HEK293T (cell line): ENCODE data around the gene NWD2.

Source experiments
- CTCF ChIA-PET: fragments of 350-600 bp; formaldehyde crosslinking; extraction: SDS; loops from one replicate; lab custom pipeline; 2021; ENCODE audit warnings: antibody characterized with exemption, inconsistent platforms; lab: Yijun Ruan, JAX
- POLR2A ChIA-PET: fragments of 350-600 bp; formaldehyde crosslinking; extraction: SDS; loops from one replicate; lab custom pipeline; 2020; ENCODE audit warnings: antibody characterized with exemption, inconsistent platforms; lab: Yijun Ruan, JAX
- DNase-seq: peaks from one replicate; pipeline ENCODE4 v3.0.0; 2012; ENCODE audit warnings: mixed read lengths; ENCODE audit errors: extremely low spot score
- ARNT ChIP-seq: fragments of 450-650 bp; IDR thresholded peaks from 2 replicates; pipeline ENCODE4 v1.6.1; 2017; ENCODE audit warnings: mild to moderate bottlenecking
- BHLHE40 ChIP-seq: fragments of 450-650 bp; IDR thresholded peaks from 2 replicates; pipeline ENCODE4 v1.6.1; 2016; ENCODE audit warnings: mild to moderate bottlenecking, moderate library complexity, borderline replicate concordance
- CTBP1 ChIP-seq: fragments of 450-650 bp; IDR thresholded peaks from 2 replicates; pipeline ENCODE4 v1.6.1; 2016; ENCODE audit warnings: borderline replicate concordance
- ELF4 ChIP-seq: fragments of 450-650 bp; IDR thresholded peaks from 2 replicates; pipeline ENCODE4 v1.6.1; 2017; ENCODE audit warnings: antibody characterized with exemption
- FOXA1 ChIP-seq: fragments of 450-650 bp; IDR thresholded peaks from 2 replicates; pipeline ENCODE4 v1.6.1; 2016; ENCODE audit warnings: mild to moderate bottlenecking
- FOXK2 ChIP-seq: fragments of 450-650 bp; IDR thresholded peaks from 2 replicates; pipeline ENCODE4 v1.6.1; 2016; ENCODE audit warnings: mild to moderate bottlenecking
- FOXM1 ChIP-seq: fragments of 450-650 bp; IDR thresholded peaks from 2 replicates; pipeline ENCODE4 v1.6.1; 2017; ENCODE audit warnings: mild to moderate bottlenecking, borderline replicate concordance
- HDGF ChIP-seq: fragments of 450-650 bp; IDR thresholded peaks from 2 replicates; pipeline ENCODE4 v1.6.1; 2017; ENCODE audit warnings: antibody characterized with exemption, borderline replicate concordance
- L3MBTL2 ChIP-seq: fragments of 450-650 bp; conservative IDR thresholded peaks from 2 replicates; pipeline ENCODE4 v1.6.1; 2016; ENCODE audit warnings: mild to moderate bottlenecking
- LEF1 ChIP-seq: fragments of 450-650 bp; IDR thresholded peaks from 2 replicates; pipeline ENCODE4 v1.6.1; 2017; ENCODE audit warnings: mild to moderate bottlenecking, borderline replicate concordance
- NFRKB ChIP-seq: fragments of 450-650 bp; IDR thresholded peaks from 2 replicates; pipeline ENCODE4 v1.6.1; 2016; ENCODE audit warnings: mild to moderate bottlenecking, moderate library complexity
- PKNOX1 ChIP-seq: fragments of 450-650 bp; IDR thresholded peaks from 2 replicates; pipeline ENCODE4 v1.6.1; 2016
- SP1 ChIP-seq: fragments of 450-650 bp; IDR thresholded peaks from 2 replicates; pipeline ENCODE4 v1.6.1; 2017
- SUZ12 ChIP-seq: fragments of 450-650 bp; IDR thresholded peaks from 2 replicates; pipeline ENCODE4 v1.6.1; 2016; ENCODE audit warnings: mild to moderate bottlenecking
- TARDBP ChIP-seq: fragments of 450-650 bp; IDR thresholded peaks from 2 replicates; pipeline ENCODE4 v1.6.1; 2016
- ZNF384 ChIP-seq: fragments of 450-650 bp; IDR thresholded peaks from 2 replicates; pipeline ENCODE4 v1.6.1; 2016

Gene NWD2

GRCh38 chr4:37220685-37221084, 23.9 kb upstream of the NWD2 start:
- TF ChIP-seq NFRKB: no peak
- TF ChIP-seq BHLHE40: no peak
- no peak for TF ChIP-seq CTBP1
- no peak for TF ChIP-seq ELF4
- no peak for TF ChIP-seq L3MBTL2
- ChIA-PET CTCF (interaction anchor here (1.1 kb wide), 1 partner anchor 23 kb away, joined by 4 read pairs; no protein-coding TSS in a partner anchor), POLR2A (no interaction called here)
- DNase-seq: no peak

- POLR2A ChIA-PET: no interaction called here
- no peak for TF ChIP-seq BHLHE40
- TF ChIP-seq L3MBTL2: no peak
- TF ChIP-seq TARDBP: no peak
- no peak for TF ChIP-seq SP1
- CTCF ChIA-PET: no interaction called here
- DNase-seq: no peak
These were observed 20.8 kb upstream of the NWD2 start for GRCh38 chr4:37223732-37224131.

DNA sequence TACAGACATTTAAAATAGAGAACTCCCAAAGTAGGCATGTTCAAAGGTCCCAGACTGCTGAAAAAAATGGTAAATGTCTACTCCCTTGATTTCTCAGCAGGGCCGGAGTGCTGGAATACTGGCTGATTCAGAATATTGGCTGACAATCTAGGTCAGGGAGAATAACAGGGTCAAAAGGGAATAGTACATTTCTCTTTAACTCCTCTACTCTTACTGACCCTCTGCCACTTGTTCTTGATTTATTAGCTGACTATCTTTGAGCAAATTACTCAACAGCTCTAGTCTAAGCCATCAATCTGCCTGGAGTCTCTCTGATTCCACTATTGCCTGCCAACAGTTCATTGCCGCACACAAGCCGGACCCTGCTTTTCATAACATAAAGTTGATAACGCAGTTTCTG, 19.7 kb upstream of the NWD2 start:
- no peak for DNase-seq
- ChIA-PET CTCF (interaction anchor here (0.6 kb wide), 1 partner anchor 907 kb away, joined by 3 read pairs; no protein-coding TSS in a partner anchor), POLR2A (no interaction called here)
- no peak for TF ChIP-seq CTBP1
- TF ChIP-seq SP1: no peak
- TF ChIP-seq LEF1: no peak
- TF ChIP-seq BHLHE40: no peak
- no peak for TF ChIP-seq FOXM1
- no peak for TF ChIP-seq ARNT
- no peak for TF ChIP-seq L3MBTL2
- TF ChIP-seq SUZ12: no peak
- TF ChIP-seq FOXK2: no peak
- TF ChIP-seq ELF4: no peak
- TF ChIP-seq TARDBP: no peak

- TF ChIP-seq ZNF384 (no peak), ELF4 (no peak), FOXM1 (no peak)
- DNase-seq: no peak
- POLR2A ChIA-PET: no interaction called here
- CTCF ChIA-PET: no interaction called here
These were observed 18.8 kb upstream of the NWD2 start for GRCh38 chr4:37225778-37226177.

- CTCF ChIA-PET: no interaction called here
- DNase-seq: no peak
- POLR2A ChIA-PET: no interaction called here
- no peak for TF ChIP-seq TARDBP
- no peak for TF ChIP-seq SP1
- no peak for TF ChIP-seq ZNF384
- TF ChIP-seq ARNT: no peak
- no peak for TF ChIP-seq L3MBTL2
- no peak for TF ChIP-seq PKNOX1
- TF ChIP-seq HDGF: no peak
- TF ChIP-seq FOXA1: no peak
- no peak for TF ChIP-seq SUZ12
These were observed 12.2 kb upstream of the NWD2 start for GRCh38 chr4:37232315-37232714.

DNA sequence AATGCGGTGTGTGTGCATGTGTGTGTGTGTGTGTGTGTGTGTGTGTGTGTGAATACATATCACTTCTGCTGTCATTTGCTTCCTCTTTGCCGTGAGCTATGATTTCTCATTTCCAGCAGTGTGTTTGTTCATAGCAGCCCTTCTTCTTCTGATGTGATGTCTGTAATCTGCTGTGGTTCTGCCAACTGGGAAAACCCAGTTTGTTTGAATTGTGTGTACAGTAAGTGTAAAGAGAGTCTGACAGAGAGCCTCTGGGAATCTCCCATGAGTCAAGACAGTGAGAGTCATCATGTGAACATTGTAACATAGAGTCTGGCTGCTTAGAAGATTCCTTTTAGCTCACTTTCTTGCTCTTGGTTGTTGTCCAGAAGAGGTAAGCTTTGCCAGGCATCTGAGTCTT, 8.4 kb upstream of the NWD2 start:
- TF ChIP-seq FOXK2: no peak

DNA sequence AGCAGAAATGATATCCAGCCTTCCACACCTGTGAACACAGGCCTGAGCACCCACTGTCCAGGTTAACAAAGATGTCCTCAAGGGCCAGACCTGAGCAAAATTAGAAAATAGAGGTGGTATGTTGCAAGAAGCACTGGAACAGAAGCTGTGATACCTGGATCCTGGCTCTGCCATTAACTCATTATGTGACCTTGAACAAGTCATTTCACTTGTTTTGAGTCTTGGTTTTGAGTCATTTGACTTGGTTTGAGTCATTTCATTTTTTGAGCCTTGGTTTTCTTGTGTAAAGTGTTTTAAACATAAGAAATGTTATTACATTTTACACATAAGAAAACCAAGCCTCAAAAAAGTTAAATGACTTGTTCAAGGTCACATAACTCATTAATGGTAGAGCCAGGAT, 2.9 kb upstream of the NWD2 start:
- TF ChIP-seq SUZ12 (no peak), NFRKB (no peak), ELF4 (no peak), CTBP1 (no peak), ARNT (no peak), BHLHE40 (no peak), ZNF384 (no peak), SP1 (no peak), FOXK2 (no peak), HDGF (no peak), LEF1 (no peak), FOXM1 (no peak), L3MBTL2 (no peak), FOXA1 (no peak), TARDBP (no peak), PKNOX1 (no peak)
- DNase-seq: no peak
- POLR2A ChIA-PET: no interaction called here
- CTCF ChIA-PET: interaction anchor here (0.6 kb wide), 1 partner anchor 998 kb away, joined by 3 read pairs; no protein-coding TSS in a partner anchor

More for the DNA sequence above, 8.4 kb upstream of the NWD2 start:
- no peak for DNase-seq
- CTCF ChIA-PET: no interaction called here
- POLR2A ChIA-PET: no interaction called here

GRCh38 chr4:37243051-37243450, 1.5 kb upstream of the NWD2 start:
- POLR2A ChIA-PET: no interaction called here
- DNase-seq: peak; percentile 5
- TF ChIP-seq FOXM1 (no peak), ZNF384 (no peak), ELF4 (no peak), BHLHE40 (no peak), NFRKB (no peak), PKNOX1 (no peak)
- CTCF ChIA-PET: interaction anchor here (1.0 to 1.2 kb wide), 2 partner anchors 15 to 22 kb away, joined by 3 to 4 read pairs; no protein-coding TSS in a partner anchor
